ENCODE results near the gene PRR23E. TPM values are rescaled to one million over a fixed set of nuclear protein-coding genes. Genes with fewer than 3 reads are reported as not detected.
A peak's percentile ranks its signal among the peaks of the same experiment; 100 is the strongest.

The PRR23E gene
- total RNA-seq, 2 experiments from 2014 or later, result not detected

DNA sequence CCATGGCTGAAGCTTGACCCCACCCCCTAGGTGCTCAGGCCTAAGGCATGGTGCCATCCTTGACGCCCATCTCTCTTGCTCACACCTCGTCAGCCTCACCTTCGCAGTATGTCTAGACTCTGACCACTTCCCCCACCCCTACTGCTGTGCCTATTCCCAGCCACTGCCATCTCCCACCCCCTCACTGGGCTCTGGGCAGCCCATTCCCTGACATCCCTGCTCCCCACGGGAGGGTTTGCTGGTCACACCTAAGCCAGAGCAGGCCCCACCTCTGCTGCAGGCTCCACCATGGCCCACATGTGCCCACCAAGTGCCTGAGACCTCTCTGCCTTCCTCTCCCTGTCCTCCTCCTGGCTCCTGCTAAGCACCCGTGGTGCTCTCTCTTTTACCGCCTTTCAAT, 47.7 kb upstream of the PRR23E start:
- Histone ChIP-seq H3K27ac (ENCODE audit: low read depth in 1 of 2, low read length in 2 of 2) (no peak overlapping the region), H3K4me1 (ENCODE audit: insufficient read depth, low read length) (no peaks in the 10 kb centered on the region), H3K9me3 (ENCODE audit: control insufficient read depth in 1 of 2, insufficient read depth in 1 of 2, low read length in 2 of 2) (peaks cover 0 to 12% of the 10 kb centered on the region in 2 experiments), H3K36me3 (ENCODE audit: insufficient read depth, low read length) (no peaks in the 10 kb centered on the region), H3K4me3 (ENCODE audit: low read length) (no peak overlapping the region), H3K27me3 (ENCODE audit: control insufficient read depth in 1 of 2, insufficient read depth in 2 of 2, low read length in 2 of 2) (peaks cover 0 to 3% of the 10 kb centered on the region in 2 experiments)
- no peak for TF ChIP-seq CTCF (IDR thresholded peaks at IDR 0.05)
- DNase-seq (no peak), ATAC-seq (ENCODE audit: poor library complexity) (no peak)
- no peaks in the 10 kb centered on the region for H3K9me3 Mint-ChIP-seq
- no peaks in the 10 kb centered on the region for H3K4me1 Mint-ChIP-seq (ENCODE audit: low read depth)
- no peaks in the 10 kb centered on the region for H3K36me3 Mint-ChIP-seq (ENCODE audit: low read depth)
- peaks cover 14% of the 10 kb centered on the region for H3K27me3 Mint-ChIP-seq
- H3K4me3 Mint-ChIP-seq, result no peak overlapping the region
- POLR2A ChIA-PET, result no interaction called here
- CTCF ChIA-PET, result no interaction called here
- no peak overlapping the region for H3K27ac Mint-ChIP-seq
- intact Hi-C loops (cut with DNase I, micrococcal nuclease), result no loop called here

DNA sequence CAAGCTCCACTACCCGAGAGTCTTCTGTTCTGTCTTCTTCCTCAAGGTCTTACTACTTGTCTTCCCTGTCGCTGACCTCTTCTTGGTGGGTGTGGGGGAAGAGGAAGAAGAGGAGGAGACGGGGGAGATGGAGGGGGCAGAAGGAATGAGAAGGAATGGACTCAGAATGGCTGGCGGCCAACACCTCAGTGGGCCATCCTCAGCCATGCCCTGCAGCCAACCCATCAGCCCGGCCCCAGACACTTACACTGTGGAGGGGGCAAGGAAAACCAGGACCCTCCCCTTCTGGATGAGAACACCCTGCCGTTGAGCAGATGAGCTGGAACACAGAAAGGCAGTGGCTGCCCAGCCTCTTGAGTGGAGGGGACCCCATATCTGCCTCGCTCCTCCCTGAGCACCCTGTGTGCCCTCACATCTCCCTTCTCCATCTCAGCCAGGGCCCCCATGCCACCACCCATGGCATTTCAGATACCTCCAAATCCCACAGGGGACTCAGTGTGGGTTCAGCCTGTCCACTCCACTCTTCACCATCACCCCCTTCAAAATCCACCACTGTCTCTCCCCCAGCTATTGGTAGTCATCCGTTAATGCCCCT, 45.5 kb upstream of the PRR23E start:
- ATAC-seq (ENCODE audit: poor library complexity) (no peak), DNase-seq (peak in 1 of 14 experiments; percentile 24)
- Histone ChIP-seq H3K36me3 (ENCODE audit: insufficient read depth, low read length) (no peaks in the 10 kb centered on the region), H3K9me3 (ENCODE audit: control insufficient read depth in 1 of 2, insufficient read depth in 1 of 2, low read length in 2 of 2) (peaks cover 0 to 18% of the 10 kb centered on the region in 2 experiments), H3K27me3 (ENCODE audit: control insufficient read depth in 1 of 2, insufficient read depth in 2 of 2, low read length in 2 of 2) (peaks cover 0 to 3% of the 10 kb centered on the region in 2 experiments), H3K4me3 (ENCODE audit: low read length) (no peak overlapping the region), H3K4me1 (ENCODE audit: insufficient read depth, low read length) (no peaks in the 10 kb centered on the region), H3K27ac (ENCODE audit: low read depth in 1 of 2, low read length in 2 of 2) (no peak overlapping the region)
- no peak overlapping the region for H3K27ac Mint-ChIP-seq
- H3K9me3 Mint-ChIP-seq, result no peaks in the 10 kb centered on the region
- H3K36me3 Mint-ChIP-seq (ENCODE audit: low read depth), result no peaks in the 10 kb centered on the region
- TF ChIP-seq CTCF (IDR thresholded peaks at IDR 0.05), result no peak
- H3K4me3 Mint-ChIP-seq, result no peak overlapping the region
- H3K4me1 Mint-ChIP-seq (ENCODE audit: low read depth), result no peaks in the 10 kb centered on the region
- ChIA-PET CTCF (no interaction called here), POLR2A (no interaction called here)
- intact Hi-C loops (cut with DNase I, micrococcal nuclease), result no loop called here
- peaks cover 14% of the 10 kb centered on the region for H3K27me3 Mint-ChIP-seq

DNA sequence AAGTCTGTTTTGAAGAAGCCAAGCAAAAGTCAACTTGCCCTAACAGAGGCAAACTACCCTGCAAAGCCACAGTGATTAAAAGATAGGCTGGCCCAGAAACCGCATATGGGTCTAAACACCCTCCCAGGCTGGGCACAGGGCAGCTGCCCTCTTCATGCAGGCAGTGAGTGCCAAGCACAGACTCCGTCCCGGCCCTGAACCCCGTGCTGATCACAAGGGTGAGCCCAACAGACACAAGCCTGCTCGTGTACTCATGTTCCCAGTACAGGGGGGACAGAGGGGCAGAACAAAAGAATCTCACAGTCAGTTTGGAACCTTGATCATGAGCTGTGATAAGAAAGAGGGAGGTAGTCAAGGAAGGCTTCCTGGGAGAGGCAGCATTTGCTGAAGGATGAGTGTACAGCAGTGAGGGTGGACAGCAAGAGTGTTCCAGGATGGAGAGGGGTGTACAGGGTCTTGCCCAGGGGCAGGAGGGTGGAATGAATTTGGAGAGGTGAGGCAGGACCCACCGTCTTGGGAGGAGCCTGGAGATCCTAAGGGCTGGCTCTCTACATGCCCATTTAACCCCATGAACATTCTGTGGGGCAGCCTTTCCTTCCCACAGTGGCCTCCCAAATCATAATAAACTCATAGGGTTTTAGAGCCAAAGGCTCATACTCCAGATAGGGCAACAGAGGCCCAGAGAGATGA, 43.2 kb upstream of the PRR23E start:
- Mint-ChIP-seq H3K4me3 (no peak overlapping the region), H3K4me1 (ENCODE audit: low read depth) (no peaks in the 10 kb centered on the region), H3K36me3 (ENCODE audit: low read depth) (no peaks in the 10 kb centered on the region), H3K27me3 (peaks cover 14% of the 10 kb centered on the region), H3K9me3 (no peaks in the 10 kb centered on the region), H3K27ac (no peak overlapping the region)
- no peak for TF ChIP-seq CTCF (IDR thresholded peaks at IDR 0.05)
- Histone ChIP-seq H3K27ac (ENCODE audit: low read depth in 1 of 2, low read length in 2 of 2) (no peak overlapping the region), H3K36me3 (ENCODE audit: insufficient read depth, low read length) (no peaks in the 10 kb centered on the region), H3K9me3 (ENCODE audit: control insufficient read depth in 1 of 2, insufficient read depth in 1 of 2, low read length in 2 of 2) (peaks cover 0 to 14% of the 10 kb centered on the region in 2 experiments), H3K4me1 (ENCODE audit: insufficient read depth, low read length) (no peaks in the 10 kb centered on the region), H3K27me3 (ENCODE audit: control insufficient read depth in 1 of 2, insufficient read depth in 2 of 2, low read length in 2 of 2) (peaks cover 0 to 3% of the 10 kb centered on the region in 2 experiments), H3K4me3 (ENCODE audit: low read length) (no peak overlapping the region)
- CTCF ChIA-PET, result no interaction called here
- intact Hi-C loops (cut with DNase I, micrococcal nuclease), result no loop called here
- ATAC-seq (ENCODE audit: poor library complexity) (no peak), DNase-seq (peak in 1 of 14 experiments; percentile 25)
- POLR2A ChIA-PET, result no interaction called here

All from CD4-positive, alpha-beta T cell (primary cell).